ENCODE data around the gene EXOC3L1. TPM values are rescaled to one million over a fixed set of nuclear protein-coding genes. Genes with fewer than 3 reads are reported as not detected.

Gene EXOC3L1
- total RNA-seq, 1 experiment from 2014 or later: 4.0 TPM

GRCh38 chr16:67150833-67151396, 39.0 kb downstream of the EXOC3L1 start, which contains the start of gene B3GNT9 (continued):
- TF ChIP-seq SMAD4 (CRISPR knock-in tag; IDR thresholded peaks at IDR 0.05) (no peak), ZNF219 (CRISPR knock-in tag; IDR thresholded peaks at IDR 0.05; ENCODE audit: borderline replicate concordance) (0 out of 2 replicates have a peak, but pooled peaks have one; percentile 0), ZNF317 (CRISPR knock-in tag; IDR thresholded peaks at IDR 0.05; ENCODE audit: borderline replicate concordance, low read depth) (no peak), ZBTB43 (CRISPR knock-in tag; IDR thresholded peaks at IDR 0.05) (no peak), MLX (CRISPR knock-in tag; IDR thresholded peaks at IDR 0.05) (no peak), NR1H2 (CRISPR knock-in tag; IDR thresholded peaks at IDR 0.05) (no peak), NFATC4 (CRISPR knock-in tag; IDR thresholded peaks at IDR 0.05) (no peak), STAT6 (CRISPR knock-in tag; conservative IDR thresholded peaks at IDR 0.05; ENCODE audit: low read depth) (no peak), SP1 (CRISPR knock-in tag; conservative IDR thresholded peaks at IDR 0.05) (no peak; the same call in 1 of the 2 replicates), MAX (CRISPR knock-in tag; IDR thresholded peaks at IDR 0.05) (peak; percentile 75), E2F4 (CRISPR knock-in tag; IDR thresholded peaks at IDR 0.05; ENCODE audit: borderline replicate concordance, low read depth) (no peak), FOXP1 (CRISPR knock-in tag; IDR thresholded peaks at IDR 0.05; ENCODE audit: borderline replicate concordance) (no peak)

GRCh38 chr16:67150047-67150832, 39.7 kb downstream of the EXOC3L1 start:
- CTCF ChIA-PET: interaction anchor here (0.5 to 15.3 kb wide), 21 partner anchors 9 to 240 kb away, joined by 3 to 386 read pairs (median 5); partner anchors contain the start of genes CES3, ELMO3, FBXL8 and FHOD1
- Mint-ChIP-seq H3K9me3 (no peaks in the 10 kb centered on the region), H3K27me3 (ENCODE audit: low read depth) (peaks cover 51% of the 10 kb centered on the region), H3K4me3 (peak overlapping the region; percentile 75), H3K27ac (no peak overlapping the region), H3K4me1 (peaks cover 8% of the 10 kb centered on the region), H3K36me3 (peaks cover 12% of the 10 kb centered on the region)
- DNase-seq (ENCODE audit: low spot score): peak; percentile 86
- peak; percentile 67 for ATAC-seq
- POLR2A ChIA-PET: interaction anchor here (0.9 to 1.1 kb wide), 2 partner anchors 20 to 35 kb away, joined by 3 to 4 read pairs; partner anchors contain the start of gene NOL3
- TF ChIP-seq GTF2I (CRISPR knock-in tag; conservative IDR thresholded peaks at IDR 0.05) (no peak), ZNF532 (CRISPR knock-in tag; IDR thresholded peaks at IDR 0.05; ENCODE audit: borderline replicate concordance) (no peak), ERG (CRISPR knock-in tag; IDR thresholded peaks at IDR 0.05) (0 out of 2 replicates have a peak, but pooled peaks have one; percentile 3), STAT6 (CRISPR knock-in tag; conservative IDR thresholded peaks at IDR 0.05; ENCODE audit: low read depth) (no peak), MYBL2 (CRISPR knock-in tag; IDR thresholded peaks at IDR 0.05) (peak; percentile 92; the same call in 1 of the 2 replicates)
